GM12801 (cell line): ENCODE data around the gene CYBRD1.

Source experiments
- CTCF ChIP-seq: IDR thresholded peaks from one replicate; pipeline ENCODE4 v1.5.1; 2011; ENCODE audit warnings: control low read depth; ENCODE audit not compliant: insufficient read length; ENCODE audit errors: extremely low read depth

Gene CYBRD1

GRCh38 chr2:171483793-171484192 lies 38.5 kb upstream of the CYBRD1 start:
- no peak for TF ChIP-seq CTCF

GRCh38 chr2:171485116-171485515 lies 37.2 kb upstream of the CYBRD1 start:
- no peak for TF ChIP-seq CTCF

DNA sequence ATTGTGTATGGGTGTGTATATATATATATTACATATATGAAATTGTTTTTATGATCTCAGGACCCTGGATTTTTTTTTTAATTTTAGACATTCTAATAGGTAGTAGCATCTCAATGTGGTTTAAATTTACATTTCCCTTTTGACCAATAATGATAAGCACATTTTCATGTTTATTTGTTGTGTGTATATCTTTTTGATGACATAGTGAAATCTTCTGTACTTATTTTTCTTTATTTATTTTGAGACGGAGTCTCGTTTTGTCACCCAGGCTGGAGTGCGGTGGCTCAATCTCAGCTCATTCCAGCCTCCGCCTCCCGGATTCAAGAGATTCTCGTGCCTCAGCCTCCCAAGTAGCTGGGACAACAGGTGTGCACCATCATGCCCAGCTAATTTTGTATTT lies 35.1 kb upstream of the CYBRD1 start:
- no peak for TF ChIP-seq CTCF

DNA sequence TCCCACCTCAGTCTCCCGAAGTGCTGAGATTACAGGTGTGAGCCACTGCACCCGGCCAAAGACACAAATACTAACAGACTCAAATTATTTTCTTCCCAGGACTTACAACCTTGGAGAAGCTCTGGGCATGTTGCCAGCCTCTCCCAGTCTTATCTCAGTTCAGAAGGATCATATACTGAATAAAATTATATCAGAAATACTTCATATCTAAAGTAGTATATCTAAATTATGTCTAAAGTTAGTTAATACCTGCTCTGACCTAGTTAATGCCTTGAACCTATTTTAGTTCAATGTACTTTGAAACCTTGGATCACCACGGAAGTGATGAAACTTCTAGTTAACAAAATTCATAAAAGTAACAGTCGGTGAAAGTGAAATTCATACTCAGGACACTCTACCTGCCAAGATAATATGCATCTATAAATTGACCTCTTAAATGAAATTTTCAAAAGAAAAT lies 34.4 kb upstream of the CYBRD1 start:
- no peak for TF ChIP-seq CTCF

DNA sequence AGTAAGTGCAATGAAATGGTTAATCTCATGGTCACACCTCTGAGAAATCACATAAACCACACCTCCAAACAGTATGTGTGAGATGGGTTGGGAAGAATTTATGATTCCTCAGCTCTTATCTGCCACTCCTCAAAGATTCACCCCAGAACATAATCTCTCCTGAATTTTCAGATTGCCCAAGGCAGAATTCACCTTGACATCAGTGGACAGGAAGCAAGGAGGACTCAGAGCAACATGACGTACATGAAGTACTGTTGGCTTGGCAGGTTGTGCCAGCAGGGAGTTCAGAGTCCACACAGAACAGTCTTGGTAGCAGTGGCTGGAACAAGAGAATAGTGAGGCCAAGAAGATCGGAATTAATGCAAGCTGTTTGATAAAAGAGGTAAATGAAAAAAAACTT lies 31.7 kb upstream of the CYBRD1 start:
- TF ChIP-seq CTCF = no peak

- no peak for TF ChIP-seq CTCF
These were observed 31.0 kb upstream of the CYBRD1 start for GRCh38 chr2:171491292-171491691.

- TF ChIP-seq CTCF = no peak
These were observed 29.6 kb upstream of the CYBRD1 start for GRCh38 chr2:171492664-171493063.

DNA sequence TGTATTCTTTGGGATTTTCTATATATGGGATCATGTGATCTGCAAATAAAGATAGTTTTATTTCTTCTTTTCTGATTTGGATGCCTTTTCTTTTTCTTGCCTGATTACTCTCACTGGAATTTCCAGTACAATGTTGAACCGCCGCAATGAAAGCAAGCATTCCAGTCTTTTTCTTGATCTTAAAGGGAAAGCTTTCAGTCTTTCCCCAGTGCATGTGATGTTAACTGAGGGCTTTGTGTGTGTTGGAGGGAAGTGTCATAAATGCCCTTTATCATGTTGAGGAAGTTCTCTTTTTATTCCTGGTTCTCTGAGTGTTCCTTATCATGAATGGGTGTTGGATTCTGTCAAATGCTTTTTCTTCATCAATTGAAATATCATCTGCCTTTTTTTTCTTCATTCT lies 16.9 kb upstream of the CYBRD1 start:
- no peak for TF ChIP-seq CTCF
